GDM1 (cell line): ENCODE measurements around the gene ROR1.

Experiments
- DNase-seq: peaks from one replicate; lab custom pipeline; 2025; lab: John Stamatoyannopoulos, UW

ROR1 gene

DNA sequence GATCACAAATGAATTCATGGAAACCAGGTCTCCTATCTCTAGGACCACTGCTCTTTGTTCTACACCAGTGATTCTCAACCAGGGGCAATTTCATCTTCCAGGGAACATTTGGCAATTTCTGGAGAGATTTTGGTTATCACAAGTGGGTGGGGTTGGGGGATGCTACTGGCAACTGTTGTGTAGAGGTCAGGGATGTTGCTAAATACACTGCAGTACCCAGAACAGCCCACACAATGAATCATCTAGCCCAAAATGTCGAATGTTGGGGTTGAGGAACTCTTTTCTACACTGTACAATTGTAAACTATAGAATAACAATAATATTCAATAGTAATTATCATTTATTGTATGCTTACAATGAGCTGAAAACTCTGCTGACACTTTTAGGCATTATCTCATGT is 373.9 kb downstream of the ROR1 start:
- DNase-seq = no peak

DNA sequence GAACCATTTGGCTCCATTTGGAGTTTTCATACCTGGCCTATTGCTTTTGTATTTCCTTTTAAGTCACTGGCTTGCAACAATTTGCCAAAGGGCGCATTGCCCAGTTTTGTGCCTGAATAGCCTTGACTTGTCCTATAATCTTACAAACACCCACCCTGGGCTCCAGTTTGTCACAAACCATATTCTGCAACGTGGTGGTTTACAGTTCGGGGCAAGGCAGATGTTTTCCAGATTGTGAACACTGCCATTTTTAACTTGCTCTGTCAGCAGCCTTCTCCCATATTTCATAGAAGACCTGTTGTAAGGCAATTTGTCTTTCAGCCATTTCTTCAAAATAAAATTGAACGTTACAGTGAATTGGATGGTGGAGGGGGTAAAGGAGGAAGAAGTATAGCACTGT is 376.4 kb downstream of the ROR1 start:
- DNase-seq = no peak

DNA sequence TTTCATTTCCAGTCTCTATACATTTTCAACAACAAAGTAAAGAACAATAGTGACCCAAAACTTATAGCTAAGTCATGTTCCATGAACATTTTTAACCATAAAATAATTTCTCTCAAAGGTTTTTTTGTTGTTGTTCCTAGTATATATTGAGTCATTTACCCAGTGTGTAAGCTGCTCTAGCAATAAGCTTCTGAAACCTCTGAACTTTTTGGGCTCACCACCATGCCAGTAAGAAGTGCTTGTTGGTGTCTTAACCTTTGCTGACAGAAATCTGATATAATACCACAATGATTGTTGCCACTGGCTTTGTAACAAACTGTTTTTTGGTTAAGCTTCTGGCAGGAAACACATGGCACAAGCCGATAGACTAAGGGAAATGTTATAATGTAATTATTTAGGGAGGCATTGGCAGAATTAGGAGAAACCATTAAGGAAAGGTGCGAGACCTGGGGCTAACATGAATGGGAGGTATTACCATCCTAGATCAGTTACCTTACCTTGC is 377.0 kb downstream of the ROR1 start:
- no peak for DNase-seq

DNA sequence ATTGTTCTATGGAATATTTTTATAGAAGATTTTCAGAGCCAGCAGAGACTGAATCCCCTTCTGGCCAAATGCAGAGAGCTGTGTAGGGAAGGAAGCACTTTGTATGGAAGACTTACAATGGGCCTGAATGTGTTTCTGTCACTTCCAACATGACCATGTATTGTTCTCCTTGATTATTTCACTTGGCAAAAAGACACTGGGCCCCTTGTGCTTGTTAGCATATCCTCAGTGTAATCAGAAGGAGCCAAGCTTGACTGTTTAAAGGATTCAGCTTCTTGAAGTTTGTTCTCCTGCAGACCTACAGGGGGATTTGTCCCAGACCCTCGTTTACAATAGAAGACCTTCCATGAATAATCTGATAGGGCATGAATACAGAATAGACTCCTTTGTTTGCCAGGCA is 381.5 kb downstream of the ROR1 start:
- no peak for DNase-seq

DNA sequence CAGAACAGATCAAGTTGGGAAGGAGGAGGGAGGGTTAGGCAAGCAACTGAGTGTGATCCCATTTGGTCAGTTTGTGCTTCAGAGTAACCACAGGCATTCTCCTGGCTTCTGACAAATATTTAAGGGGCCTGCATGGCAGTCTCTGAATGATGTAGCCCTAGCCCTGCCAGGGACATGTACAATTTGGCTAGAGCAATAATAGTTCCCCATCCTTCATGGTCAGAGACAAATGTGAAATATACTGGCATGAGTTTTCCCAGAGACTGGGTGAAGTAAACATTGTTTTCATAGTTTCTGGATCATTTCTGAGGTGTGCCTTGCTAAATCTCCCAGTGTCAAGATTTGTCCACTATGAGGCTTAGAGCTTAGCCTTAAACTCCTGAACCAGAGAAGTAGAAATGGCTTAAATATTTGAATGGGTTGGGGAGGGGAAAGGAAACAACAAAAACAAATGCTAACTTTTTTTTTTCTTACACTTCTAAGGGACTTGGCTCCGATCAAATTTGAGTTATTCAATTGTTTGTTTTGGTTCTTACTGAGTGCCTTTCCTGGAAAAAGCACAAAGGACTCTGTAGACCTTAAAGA is 387.6 kb downstream of the ROR1 start:
- DNase-seq = no peak

DNA sequence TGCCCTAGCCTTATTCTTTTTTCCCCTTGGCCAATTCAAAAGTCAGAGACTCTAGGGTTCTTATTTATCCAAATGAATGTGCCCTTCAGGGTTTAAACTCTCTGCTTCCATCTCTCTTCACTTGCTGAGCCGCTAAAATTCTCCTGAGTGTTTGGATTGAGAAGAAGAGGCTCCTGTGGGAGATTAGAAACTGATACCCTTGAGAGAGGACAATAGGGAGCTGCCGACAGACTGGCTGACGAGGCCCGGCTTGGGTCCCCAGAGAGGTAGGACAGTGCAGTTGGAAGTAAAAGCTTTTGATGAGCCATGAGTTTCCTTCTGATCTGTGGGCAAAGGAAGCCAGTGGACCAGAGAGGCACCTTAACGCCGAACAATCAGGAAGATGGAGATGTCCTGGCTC is 388.3 kb downstream of the ROR1 start:
- DNase-seq = no peak

DNA sequence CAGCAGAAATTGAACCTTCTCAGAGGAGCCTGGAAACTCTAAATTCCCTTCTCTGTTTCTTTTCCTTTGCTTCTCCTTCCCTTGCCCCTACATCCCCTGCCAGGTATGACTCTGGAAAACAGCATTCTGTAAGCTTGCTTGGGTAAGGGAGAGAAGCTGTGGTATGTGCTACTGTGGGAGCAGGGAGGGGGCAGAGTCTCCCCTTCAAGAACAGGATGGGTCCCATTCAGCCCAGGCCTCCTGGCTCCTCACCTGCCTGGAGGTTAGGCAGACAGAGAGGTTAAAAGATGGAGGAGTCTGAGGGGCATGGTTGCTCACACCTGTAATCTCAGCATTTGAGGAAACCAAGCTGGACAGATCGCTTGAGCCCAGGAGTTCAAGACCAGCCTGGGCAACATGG is 389.0 kb downstream of the ROR1 start:
- DNase-seq = no peak

DNA sequence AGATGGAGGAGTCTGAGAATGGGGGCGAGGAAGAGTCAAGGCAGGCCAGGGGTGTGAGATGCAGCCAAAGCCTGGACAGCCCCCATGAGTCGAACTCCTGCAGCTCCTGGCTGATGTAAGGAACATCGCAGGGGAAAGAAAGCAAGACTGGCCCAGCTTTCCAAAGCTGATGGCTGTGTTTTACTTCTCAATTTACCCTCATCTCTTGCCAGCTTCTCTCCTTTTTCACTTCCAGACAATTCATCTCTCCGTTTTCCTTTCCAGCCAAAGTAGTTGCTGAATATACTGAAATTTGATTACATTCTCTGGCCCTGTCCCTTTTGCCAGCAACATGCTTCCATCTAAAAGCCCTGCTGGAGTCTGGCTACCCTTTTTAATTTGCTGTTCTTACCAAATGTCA is 389.6 kb downstream of the ROR1 start:
- DNase-seq = no peak

DNA sequence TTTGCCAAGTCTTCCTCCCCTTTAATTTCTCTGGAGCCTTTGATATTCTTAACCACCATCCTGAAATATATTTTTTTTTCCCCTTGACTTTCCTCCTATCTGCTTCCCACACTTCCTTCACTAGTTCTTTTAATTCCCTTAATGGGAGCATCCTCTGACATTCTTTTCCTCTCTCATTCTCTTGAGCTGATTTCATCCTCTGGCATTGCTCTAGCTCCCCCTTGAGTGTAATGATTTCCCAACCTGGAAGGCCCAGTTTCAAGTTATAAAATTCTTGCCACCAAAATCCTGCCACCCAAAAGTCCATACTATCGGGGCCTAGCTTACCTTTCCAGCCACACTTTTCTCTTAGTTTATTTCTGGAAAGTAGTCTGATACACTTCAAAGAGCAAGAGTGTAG is 390.2 kb downstream of the ROR1 start:
- no peak for DNase-seq

DNA sequence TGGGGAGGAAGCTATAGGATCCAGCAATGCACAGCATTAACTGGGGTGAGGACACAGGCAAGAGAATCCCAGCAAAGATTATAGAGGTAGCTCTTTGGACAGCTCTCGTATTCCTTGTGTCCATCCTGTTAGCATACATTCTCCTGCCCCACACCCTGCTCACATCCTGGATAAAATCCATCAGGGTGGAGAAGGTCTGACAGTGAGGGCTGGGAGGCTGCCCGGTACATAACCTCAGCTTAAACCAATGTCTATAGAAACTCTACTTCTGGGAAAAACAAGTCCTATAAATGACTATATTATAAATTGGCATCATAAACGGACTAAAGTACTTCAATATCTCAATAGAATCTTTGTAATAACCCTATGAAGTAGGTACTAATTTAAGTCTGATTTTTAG is 392.8 kb downstream of the ROR1 start:
- no peak for DNase-seq

DNA sequence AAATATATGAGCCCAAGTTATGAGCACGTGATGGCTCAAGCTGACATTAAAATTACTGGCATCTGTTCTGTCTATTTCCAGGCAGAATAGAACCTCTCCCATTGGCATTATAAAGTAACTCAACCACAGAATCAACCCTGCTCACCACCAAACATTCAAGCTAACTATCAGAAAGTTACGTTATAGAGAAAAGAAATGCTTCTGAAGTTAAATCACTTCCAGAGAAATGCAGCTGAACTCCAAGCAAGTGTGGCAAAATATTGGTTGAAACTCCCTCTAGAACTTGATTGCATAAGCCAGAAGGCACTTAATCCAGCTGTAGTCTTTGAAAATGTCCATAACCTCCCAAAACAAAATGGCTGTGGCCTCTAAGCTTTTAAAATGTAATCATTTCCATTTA is 393.4 kb downstream of the ROR1 start:
- DNase-seq = no peak

DNA sequence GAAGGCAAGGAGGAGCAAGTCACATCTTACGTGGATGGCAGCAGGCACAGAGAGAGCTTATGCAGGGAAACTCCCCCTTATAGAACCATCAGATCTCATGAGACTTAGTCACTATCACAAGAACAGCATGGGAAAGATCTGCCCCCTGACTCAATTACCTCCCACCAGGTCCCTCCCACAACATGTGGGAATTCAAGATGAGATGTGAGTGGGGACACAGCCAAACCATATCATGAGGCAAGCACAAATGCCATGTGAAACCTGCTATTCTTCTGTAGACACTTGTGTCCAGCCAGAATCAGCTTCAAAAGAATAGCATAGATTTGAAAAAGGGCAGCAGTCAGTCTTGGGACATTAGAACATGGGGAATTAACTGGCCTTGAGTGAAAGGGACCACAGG is 397.4 kb downstream of the ROR1 start:
- DNase-seq = no peak

DNA sequence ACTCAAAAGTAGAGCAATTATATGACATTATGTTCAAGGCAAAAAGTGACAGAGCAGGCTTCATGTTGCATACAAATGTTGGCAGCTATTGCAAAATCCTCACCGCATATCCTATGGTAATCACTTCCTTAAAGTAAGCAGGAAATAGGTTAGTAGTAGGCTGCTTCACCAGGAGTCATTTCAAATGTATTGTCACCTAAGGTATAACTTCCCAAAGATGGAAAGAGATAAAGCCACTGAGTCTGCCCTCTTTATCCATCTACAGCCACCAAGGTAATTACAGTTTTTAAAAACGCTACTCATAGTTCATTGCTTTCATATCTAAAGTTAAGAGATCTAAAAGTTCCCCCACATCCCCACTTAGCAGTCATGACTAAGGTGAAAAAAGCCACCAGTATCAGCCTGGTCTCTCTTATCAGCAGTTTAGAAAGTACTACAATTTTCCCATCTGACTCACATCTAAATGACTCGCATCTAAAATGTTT is 398.0 kb downstream of the ROR1 start:
- DNase-seq = peak; percentile 17

DNA sequence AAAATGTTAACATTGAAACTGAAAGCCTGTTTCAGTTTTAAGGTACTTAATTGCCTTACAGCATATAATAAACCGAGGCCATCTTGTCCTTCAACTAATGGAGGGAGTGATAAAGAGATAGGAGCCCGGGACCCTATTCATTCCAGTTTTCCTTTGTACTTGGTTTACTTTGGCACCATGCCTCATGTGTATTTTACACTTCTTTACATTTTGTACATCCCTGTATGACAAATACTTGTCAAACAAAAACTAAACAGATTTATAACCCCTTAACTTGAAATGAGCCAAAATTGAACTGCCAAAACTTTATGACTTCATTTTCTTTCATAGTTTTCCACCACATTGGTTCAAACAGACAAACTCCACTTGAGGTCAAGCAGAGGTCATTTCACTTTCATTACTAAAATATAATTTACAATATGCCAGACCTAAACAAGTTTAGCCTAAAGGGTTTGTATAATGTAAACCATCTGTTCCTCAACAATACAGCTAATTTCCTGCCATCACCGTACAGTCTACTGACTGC is 398.7 kb downstream of the ROR1 start:
- no peak for DNase-seq

DNA sequence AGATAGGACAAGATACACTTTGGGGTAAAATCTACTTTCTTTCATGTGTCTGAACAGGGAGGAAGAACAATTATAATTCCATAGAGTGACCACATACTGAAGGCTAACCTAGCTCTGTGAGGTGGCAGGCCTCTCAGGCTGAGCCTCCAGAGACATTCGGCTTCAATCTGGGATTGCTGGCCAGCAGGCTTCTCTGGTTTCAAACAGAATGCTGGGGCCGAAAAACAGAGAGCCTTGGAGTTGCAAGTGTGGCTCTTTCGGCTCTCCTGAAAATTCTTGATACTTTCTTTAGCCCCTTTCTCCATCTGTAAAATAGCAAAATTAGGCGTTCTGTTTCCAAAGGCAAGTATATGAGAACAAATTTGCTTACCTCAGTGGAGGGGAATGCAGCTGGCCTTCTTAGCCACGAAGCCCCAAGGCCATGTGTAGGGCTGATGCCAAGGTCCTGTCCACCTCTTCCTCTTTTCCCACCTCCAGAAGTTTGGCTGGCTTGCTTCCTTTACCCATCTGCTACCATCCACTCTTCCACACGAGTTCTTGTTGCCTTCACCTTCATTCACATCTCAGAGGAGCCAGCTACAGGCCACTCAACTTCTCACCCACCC is 399.6 kb downstream of the ROR1 start:
- no peak for DNase-seq

DNA sequence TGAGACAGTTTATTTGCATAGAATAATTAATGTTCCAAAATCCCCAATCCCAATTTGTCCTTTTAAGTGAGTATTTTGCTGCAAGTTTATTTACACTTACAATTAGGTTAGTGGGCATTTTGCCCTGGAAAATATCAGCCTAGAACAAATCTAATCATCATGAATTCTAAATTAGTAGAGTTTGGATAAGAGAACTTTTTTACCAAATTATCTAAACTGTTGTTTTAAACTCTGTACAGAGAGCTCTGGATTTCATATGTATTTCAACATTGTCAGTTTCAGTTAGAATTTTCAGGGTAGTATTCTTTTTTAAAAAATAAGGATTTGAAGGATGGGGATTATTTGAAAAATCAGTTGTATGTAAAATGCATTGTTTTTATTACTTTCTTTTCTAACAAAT is 401.8 kb downstream of the ROR1 start:
- DNase-seq = no peak

DNA sequence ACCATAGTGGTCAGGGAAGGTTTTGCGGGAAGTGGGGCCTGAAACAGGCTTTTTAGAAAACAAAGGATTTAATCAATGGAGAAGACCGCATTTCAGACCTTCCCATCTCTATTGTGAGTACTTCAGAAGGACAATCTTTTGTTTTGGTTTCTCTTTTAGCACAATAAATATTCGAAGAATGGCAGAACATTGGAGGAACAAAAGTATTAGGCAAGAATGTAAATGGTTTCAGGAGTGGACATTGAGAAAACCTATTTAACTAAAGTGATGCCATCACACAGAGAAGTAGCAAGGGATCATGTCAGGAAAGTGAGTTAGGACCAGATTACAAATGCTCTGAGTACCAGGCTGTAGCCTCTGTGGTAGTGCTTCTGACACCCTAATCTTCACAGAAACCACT is 402.8 kb downstream of the ROR1 start:
- DNase-seq = no peak

DNA sequence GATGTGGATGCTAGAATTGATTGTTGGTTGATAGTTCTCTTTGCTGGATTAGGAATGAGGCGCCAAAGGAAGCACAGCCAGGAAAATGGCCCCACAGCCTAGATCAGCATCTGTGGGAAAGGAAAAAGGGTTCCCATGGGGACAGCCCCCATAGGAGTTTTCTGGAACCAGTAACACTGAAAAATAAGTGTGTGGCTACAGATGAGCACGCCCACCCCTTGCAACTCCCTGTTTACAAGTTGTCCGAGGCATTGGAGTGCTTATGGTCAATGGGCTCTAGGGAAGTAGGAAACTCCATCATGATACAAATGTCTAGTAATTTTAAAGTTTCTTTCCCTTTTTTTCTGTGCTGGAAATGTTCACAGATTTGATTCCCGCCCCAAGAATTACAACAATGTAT is 405.8 kb downstream of the ROR1 start:
- no peak for DNase-seq

DNA sequence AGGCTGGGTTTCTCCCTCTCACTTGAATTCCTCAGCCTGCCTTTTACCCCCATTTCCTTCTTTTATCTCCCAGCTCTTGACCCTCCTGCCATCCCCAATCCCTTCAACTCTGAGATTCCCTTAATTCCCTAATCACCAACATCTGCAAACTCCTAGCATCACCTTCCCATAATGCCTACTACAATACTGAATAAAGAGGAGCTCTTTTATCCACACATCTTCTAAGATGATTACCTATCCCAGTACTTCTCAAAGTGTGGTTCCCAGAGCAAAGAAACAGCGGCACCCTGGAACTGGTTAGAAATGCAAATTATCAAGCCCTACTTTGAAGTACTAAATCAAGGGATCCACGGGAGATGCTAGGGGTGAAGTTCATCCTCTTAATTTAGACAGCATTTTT is 408.4 kb downstream of the ROR1 start:
- no peak for DNase-seq

DNA sequence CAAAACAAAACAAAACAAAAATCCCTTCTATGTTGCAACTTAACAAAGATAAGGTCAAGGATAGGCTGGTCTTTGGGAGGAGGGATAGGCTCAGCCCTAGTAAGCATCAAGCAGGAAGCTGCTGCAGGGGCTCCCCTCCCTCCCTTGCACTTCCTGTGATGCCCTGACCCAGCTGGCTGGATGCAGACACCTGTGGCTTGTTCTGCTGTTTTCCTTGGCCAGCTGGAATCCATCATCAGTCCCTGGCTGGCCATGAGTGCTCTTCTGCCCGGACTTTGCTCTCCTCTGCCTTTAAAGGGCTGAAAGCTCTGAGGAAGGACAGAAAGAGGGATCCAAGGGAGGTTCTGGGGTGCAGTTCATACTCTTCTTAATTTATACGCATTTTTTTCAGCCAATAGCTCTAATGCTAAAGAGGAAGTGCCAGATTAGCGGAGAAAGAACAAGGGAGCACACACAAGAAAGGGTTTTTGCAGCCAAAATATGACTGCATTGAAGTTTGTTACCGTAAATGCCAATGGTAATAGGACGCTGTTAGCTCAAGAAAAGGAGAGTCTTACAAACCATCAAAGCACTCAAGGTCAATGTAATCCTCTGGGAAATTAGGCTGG is 409.7 kb downstream of the ROR1 start:
- DNase-seq = no peak

DNA sequence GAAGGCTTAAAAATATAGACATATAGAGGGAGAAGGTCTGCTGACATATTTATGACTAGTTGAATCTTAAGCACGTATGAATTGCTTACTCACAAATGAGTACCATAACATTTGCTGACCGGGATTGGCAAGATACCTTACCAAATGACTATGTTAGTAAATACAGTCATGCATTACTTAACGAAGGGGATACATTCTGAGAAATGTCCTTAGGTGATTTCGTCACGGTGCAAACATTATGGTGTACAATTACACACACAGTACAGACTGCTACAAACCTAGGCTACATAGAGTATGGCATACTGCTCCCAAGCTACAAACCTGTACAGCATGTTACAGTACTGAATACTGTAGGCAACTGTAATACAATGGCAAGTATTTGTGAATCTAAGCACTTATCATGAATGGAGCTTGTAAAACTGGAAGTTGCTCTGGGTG is 410.2 kb downstream of the ROR1 start:
- DNase-seq = no peak

DNA sequence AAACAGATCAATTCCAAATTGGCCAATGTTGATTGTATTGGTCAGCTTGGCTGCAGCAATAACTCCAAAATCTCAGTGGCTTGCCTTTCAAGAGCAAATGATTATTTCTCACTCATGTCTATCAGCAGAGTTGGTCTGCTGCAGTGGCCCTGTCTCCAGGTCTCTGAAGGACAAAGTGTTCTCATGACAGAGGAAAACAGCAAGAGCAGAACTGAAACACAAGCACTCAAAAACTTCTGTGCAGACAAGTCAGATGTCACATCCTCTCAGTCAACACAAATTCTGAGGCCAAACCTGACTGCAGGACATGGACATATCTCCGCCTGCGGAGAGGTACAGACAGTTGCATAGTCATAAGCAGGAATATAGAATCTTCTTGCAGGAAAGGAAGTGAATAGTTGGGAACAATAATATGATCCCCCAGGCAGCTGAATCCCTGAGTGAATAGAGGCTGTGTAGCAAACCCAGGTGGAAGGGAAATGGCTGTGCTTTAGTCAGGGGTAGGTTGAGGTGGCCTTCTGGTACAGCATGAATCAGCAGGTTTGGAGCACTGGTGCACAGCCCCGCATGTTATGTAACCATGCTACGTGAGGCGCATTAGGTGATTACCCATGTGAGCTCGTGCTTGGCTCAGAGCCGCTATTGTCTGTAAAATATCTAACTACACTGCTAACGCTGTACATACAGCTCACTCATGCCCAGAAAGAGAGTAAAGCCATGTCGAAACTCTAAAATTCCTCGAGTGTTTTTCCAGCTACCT is 412.5 kb downstream of the ROR1 start:
- no peak for DNase-seq

DNA sequence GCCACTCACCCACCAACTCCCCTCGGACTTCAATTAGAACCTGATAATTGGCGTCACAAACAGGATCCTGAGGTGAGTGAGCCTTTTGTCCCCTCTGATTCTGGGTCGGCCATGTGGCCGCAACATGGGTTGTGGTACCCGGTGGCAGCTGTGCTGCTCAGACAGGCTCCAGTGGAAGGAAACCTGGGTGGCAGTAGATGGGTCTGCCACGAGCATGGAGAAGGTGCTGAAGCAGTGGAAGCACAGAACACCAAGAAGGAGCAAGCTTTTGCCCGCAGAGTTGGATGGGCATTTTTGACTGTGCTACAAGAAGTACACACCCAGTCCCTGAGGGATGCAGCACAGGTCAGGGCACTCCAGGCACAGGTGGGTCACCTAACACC is 413.1 kb downstream of the ROR1 start:
- DNase-seq = no peak
